ENCODE data around the gene C1S.
"Not testable (repeated sequence)": the region's sequence is repeated elsewhere in the genome, so short reads cannot be mapped to it uniquely, and the experiment has no call there.

Gene C1S

DNA sequence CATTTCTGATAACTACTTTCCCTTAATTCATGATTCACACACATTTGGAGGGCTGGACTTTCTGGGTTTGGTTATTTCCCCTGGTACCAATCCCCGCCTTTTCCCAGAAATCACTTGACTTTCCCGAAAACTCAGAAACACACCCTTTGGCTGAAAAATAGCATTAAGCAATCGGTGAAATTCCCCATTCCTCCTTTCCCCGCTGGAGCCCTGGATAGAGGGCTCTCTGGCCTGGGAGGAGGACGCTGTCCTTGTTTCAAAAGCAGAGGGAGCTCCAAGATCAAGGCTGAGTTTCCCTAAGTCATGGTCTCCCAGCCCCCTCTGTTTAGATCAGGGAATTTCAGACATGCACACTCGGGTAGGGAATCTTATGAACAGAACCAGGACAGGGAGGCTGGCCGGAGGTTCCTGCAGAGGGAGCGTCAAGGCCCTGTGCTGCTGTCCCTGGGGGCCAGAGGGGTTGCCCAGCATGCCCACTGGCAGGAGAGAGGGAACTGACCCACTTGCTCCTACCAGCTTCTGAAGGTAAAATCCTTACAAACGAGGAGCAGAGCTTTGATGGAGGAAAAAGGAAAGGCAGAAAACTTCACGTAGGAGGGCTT, at the start of gene C1S:
Gene C1S, plus strand, starts transcription at position 366 of the 602 bp plus-strand sequence. CDS start 1,195 bp downstream, outside the sequence.
- no peak for DNase-seq (ENCODE audit: low spot score)

DNA sequence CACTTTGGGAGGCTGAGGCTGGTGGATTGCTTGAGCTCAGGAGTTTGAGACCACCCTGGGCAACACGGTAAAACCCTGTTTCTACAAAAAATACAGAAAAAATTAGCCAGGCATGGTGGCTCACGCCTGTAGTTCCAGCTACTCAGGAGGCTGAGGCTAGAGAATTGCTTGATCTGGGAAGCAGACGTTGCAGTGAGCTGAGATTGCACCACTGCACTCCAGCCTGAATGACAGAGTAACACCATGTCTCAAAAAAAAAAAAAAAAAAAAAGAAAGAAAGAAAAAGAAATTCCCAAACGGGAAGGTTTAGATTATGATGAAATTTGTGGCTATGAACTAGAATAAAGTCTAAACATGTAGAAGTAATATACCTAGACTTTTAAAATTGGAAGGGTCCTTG, 49.1 kb upstream of the C1S start:
- not testable (repeated sequence) for DNase-seq (ENCODE audit: low spot score)

DNA sequence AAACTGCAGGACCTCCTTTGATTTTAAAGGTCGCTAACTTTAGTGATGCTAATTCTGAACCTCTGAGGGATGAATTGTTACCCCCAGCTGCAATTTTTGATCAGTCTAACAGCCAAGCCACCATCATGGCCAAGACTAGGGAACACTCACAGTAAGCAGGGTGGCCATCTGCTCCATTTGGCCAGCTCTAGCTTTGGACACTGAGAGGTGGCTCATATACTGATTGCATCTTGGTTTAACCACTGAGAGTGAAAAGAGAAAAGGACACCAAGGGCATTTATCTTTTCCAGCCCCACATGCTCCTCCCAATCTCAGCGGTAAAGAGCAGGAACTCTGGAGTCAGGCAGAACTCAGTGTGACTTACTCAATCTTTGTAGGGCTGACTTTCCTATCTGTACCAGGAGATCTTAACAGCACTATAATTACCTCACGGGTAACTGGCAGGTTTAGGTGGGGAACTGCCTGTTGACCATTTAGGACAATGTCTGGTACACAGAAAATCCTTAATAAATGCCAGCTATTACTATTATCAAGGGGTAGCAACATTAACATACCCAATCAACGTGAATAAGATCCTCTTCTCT, 48.4 kb upstream of the C1S start:
- DNase-seq (ENCODE audit: low spot score): no peak

DNA sequence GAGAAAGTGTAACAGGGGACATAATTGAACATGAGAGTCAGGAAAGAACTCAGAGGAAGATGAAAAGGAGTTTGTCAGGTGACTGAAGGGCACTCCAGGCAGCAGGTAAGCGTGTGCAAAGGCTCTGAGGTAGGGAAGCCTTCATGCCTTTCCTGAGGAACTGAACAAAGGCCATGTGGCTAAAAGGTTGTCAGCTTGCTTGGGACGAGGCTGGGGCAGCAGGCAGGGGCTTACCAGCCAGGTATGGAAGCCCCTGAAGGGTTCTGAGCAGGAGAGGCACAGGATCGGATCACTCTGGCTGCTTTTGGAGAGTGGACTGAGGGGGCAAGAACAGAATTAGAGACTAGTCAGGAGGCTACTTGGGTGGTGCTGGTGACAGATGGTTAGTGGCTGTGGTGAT, 47.4 kb upstream of the C1S start:
- no peak for DNase-seq (ENCODE audit: low spot score)

DNA sequence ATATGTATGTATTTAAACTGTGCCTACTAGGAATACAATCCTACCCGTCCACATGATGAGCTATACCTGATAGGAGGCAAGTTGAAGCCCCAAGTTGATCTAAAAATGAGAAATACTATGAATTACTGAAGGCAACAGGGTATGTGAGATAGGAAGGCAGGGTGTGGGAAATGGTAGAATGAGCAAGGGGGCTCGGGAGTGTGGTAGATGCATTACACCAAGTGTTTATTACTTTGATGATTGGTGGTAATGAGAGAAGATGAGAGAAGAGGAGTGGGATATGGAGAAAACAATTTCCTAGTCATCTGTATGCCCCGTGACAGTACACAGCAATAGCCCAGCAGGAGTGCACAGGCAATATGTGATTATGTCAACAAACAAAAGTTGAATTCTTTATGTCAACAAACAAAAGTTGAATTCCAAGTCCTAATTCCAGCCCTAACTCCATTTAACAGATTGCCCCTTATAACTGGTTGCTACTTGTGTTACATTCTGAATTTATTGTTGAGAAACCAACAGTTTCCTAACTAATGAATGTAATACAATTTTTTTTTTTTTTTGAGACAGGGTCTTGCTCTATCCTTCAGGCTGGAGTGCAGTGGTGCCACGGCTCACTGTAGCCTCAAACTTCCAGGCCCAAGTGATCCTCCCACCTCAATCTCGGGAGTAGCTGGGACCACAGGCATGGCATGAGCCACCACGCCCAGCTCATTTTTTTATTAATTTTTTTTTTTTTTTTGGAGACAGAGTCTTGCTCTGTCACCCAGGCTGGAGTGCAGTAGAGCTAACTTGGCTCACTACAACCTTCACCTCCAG, 44.8 kb upstream of the C1S start:
- no peak for DNase-seq (ENCODE audit: low spot score)

DNA sequence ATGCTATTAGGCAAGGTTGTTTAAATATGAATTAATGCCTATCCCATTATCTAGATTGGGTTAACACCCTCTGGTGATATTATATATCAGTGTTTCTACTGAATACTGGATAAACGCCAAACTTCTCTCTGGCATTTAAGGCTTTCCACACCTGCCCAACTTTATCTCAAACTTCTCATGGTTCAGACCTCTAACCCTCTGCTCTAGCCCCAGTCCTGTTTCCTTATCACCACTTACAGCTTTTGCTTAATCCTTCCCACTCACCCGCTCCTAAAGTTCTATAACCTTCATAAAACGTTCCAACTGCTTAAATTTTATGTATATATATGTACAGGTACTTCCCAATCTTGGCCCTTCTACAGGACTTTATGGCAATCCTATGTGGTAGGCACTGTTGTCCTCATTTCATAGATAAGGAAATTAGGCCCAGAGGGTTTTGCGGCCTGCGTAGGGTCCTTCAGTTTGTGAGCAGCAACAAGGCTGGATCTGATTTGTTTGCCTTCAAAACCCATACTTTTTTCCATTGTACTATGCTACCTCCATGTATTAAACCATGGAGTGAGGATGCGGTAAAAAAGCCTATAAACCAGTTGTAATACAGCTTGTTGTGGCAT, 43.5 kb upstream of the C1S start:
- no peak for DNase-seq (ENCODE audit: low spot score)

DNA sequence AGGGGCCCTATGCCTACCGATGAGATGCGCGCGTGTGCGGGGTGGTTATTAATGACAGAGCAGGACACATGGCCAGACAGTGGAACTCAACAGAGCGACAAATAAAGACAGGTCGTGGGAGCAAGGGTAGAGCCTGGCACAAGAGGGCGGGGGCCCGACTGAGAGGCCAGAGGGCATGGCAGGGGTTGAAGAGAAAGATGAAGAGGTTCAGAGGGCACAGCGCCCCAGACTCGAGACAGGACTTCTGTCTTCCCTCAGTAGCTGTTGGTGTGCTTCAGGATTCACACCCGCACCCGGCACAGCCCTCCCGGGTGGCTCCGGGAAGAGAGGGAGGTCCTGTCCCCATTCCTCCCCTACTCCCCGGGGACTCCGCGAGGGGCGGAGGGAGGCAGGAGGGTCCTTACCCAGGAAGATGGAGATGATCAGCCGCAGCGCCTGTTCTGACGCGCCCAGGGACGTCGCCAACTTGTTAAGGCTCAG, 42.6 kb upstream of the C1S start:
- no peak for DNase-seq (ENCODE audit: low spot score)

DNA sequence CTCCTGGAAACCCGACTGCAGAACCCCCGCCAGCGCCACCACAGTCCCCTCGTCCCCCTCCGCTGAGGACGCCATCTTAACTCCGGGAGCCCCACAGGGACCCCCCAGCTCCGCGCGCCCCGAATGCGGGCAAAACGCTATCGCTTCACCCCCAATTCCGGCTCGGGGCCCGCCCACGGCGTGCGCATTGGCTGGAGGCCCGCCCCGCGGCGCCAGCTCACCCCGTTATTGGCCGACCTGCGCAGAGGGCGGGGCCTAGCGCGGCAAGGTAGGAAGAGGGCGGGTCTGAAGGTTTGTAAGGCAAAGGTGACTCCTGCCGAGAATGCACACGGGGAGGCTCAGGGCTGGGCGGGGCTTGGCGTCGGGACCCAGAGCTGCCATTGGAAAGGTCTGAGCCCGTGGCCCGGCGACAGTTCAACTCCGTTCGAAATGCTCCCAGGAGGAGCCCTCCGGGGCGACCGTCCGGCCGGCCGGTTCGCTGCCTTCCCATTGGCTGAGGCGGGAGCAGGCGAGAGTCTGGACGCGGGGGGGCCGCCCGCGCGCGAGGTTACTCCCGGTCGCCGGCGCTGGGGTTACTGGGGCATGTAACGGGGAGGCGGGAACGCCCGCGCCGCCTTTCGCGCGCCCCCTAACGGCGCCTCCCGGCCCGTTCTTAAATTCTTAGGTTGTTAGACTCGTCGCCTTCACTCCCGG, 42.0 kb upstream of the C1S start, which contains the start of gene LPCAT3:
Gene LPCAT3, minus strand, starts transcription at position 127 of the 693 bp plus-strand sequence. Its CDS starts 52 bp downstream, at position 75.
- DNase-seq (ENCODE audit: low spot score): peak; percentile 100

DNA sequence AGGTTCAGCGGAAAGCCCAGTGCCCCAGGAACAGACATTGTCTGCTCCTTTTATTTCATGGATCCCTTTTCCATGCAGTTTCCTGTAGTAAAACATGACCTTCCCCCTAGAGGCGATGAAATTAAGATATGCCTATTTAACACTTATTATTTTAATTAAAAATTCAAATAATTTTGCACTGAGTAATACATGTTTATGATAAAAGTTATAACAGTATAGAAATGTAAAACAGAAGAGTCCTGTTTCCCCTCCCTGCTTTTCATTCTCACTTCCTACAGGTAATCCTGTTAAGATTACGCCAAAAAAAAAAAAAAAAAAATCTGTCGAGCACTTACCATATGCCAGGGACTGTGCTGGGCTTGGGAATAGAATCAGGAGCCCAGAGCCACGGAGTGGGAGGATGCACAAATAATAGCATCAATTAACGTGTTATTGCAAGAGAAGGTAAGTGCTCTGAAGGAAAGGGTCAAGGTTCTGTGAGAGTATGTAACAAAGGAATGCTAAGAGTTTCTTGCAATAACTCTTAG, 41.4 kb upstream of the C1S start:
- no peak for DNase-seq (ENCODE audit: low spot score)

DNA sequence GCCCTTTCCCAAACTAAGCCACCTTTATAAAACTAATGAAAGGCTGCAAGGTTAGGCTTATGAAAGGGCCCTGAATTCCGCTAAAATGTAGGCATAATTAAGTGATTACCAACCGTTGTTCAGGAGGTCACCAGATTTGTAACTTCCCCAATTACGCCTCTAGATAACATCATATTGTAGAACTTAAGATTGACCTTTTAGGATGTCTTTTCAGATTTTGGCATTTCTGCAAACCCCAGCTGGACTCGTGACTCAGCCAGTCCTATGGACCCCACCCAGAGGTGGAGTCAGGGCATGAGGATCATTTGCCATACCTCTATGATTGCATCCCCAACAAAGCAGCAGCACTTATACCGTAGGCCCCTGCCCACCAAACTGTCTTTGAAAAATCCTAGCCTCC, 38.6 kb upstream of the C1S start:
- DNase-seq (ENCODE audit: low spot score): no peak

DNA sequence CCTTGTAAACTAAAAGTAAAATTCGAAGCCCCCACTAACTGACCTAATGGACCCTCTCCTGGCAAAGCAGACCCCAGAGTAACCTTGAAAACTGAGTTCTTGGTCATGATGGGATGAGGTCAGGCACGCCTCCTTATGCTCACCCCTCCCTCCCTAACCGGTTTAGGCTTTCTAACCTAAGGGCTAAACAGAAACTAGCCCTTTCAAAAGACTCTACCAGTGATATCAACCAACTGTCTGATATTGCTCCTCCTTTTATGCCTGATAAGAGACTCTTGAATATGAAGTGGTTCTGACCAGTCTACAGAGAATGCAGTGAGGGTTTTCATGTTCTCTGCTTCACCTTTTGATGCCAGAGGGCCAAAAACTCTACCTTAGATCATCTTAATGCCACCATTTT, 37.4 kb upstream of the C1S start:
- DNase-seq (ENCODE audit: low spot score): no peak

DNA sequence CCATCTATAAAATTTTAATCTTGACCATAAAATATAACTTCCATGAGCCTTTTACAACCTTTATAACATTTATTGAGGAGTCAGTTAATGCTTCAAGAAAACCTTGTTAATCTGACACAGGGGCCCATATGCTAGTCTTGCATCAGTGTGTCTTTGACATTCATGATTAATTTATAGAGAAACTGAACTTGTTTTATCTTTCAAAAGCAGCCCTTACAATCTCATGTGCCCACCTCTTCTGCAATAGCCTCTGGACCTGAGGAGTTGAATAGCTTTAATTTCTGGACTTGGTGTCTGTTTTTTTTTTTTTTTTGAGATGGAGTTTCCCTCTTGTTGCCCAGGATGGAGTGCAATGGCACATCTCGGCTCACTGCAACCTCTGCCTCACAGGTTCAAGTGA, 33.7 kb upstream of the C1S start:
- no peak for DNase-seq (ENCODE audit: low spot score)

DNA sequence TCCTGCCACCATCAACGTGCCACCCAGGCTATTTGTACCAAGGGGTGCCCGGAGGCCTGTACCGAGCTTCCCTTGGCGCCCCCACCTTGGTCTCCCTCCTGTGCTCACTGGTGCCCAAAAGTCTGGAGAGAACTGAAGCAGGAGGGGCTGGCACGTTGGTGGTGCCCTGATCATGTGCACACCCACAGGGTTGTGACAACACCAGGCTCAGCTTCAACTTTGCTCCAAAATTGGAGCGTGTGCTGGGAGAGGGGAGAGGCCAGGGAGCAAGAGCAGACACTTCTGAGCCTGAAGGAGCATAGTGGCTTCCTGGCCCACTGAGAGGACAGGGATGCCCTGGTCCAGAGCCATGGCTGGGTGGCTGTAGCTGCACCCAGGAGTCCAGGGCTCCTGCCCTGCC, 29.2 kb upstream of the C1S start:
- DNase-seq (ENCODE audit: low spot score): no peak

DNA sequence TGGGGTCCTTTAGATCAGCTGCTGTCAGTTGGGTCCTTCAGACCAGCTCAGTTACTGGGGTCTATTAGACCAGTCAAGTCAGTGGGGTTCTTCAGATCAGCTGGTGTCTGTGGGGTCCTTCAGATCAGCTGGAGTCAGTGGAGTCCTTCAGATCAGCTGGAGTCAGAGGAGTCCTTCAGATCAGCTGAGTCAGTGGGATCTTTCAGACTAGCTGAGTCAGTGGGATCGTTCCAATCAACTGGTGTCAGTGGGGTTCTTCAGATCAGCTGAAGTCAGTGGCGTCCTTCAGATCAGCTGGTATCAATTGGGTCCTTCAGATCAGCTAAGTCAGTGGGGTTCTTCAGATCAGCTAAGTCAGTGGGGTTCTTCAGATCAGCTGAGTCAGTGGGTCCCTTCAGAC, 27.5 kb upstream of the C1S start:
- DNase-seq (ENCODE audit: low spot score): no peak

DNA sequence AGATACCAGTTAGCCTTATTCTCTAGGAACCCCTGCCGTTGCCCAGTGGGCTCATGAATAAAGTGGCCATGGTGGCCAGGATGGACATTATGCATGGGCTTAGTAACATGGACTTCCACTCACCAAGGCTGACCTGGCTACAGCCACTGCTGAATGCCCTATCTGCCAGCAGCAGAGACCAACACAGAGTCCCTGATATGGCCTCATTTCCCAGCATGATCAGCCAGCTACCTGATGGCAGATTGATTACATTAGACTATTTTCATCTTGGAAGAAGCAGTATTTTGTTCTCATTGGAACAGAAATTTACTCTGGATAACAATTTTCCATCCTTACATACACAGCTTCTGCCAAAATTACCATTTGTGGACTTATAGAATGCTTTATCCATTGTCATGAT, 26.1 kb upstream of the C1S start:
- DNase-seq (ENCODE audit: low spot score): no peak

DNA sequence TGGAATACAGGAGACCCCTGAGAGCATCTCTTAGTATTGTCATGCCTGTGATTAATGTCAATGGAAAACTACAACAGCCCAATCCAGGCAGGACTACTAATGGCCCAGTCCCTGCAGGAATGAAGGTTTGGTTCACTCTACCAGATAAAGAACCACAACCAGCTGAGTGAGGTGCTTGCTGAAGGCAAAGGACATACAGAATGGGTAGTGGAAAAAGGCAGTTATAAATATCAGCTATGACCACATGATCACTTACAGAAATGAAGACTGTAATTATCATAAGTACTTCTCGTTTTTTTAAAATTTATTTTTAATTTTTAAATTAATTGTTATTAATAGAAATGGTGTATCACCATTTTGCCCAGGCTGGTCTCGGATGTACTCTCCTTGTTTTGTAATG, 25.1 kb upstream of the C1S start:
- DNase-seq (ENCODE audit: low spot score): no peak

DNA sequence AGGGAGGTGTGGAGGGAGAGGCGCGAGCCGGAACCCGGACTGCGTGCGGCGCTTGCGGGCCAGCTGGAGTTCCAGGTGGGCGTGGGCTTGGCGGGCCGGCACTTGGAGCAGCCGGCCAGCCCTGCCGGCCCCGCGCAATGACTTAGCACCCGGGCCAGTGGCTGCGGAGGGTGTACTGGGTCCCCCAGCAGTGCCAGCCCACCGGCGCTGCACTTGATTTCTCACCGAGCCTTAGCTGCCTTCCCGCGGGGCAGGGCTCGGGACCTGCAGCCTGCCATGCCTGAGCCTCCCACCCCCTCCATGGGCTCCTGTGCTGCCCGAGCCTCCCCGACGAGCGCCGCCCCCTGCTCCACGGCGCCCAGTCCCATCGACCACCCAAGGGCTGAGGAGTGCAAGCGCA, 23.1 kb upstream of the C1S start:
- DNase-seq (ENCODE audit: low spot score): not testable (repeated sequence)

DNA sequence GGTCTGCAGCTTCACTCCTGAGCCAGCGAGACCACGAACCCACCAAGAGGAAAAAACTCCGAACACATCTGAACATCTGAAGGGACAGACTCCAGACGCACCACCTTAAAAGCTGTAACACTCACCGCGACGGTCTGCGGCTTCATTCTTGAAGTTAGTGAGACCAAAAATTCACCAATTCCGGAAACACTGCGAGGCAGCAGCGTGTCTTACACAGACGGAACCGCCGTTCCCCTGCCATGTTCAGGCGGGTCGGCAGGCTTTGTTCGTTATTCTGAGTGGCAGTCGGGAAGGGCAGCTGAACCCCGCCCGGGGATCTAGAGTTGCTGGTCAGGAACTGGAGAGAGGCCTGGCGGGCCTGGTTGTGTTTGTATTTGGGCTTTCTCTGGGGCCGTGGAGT, 21.9 kb upstream of the C1S start:
- DNase-seq (ENCODE audit: low spot score): no peak

DNA sequence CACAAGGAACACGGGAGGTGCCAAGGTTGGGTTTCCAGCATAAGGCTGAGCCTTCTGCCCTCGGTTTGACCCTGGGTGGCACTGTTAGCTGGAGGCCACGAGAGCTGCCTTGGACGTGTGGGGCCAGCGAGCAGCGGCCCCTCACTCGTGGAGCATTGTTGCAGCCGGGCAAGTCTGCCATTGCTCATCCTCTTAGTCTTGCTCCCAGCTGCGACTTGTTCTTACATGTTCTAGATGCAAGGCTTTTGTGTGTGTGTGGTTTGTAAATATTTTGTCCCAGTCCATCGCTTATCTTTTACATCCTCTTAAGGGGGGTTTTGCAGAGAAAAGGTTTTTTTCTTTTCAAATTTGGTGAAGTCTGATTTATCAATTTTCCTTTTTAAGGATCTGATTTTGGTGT, 21.1 kb upstream of the C1S start:
- DNase-seq (ENCODE audit: low spot score): no peak

DNA sequence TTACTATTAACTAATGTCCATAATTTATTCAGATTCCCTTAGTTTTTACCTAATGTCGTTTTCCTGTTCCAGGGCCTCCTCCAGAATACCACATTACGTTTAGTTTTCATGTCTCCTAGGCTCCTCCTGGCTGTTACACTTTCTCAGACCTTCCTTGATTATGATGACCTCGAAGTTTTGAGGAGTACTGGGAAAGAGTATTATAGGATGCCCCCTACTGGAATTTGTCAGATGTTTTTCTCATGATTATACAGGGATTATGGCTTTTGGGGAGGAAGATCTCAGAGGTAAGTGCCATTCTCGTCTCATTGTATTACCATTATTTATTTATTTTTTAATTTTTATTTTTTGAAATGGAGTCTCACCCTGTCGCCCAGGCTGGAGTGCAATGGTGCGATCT, 17.7 kb upstream of the C1S start:
- no peak for DNase-seq (ENCODE audit: low spot score)

DNA sequence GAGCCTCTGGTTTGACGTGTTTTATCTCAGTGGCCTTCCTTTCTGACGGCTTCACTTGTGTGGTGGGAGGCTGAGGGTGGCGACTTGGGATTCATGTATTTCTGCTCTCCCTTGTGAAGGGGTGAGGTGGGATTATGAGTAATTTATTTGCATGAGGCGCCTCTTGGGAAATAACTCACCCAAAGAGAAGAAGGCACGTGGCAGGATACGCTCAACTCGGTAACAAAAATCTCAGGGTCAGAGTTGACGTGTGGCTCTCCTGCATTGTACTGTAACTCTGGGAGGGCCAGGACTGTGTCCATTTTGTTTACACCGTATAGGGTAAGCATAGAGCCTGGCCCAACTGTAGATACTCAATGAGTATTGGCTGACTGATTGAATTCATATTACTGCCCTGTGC, 14.6 kb upstream of the C1S start:
- DNase-seq (ENCODE audit: low spot score): no peak
